Thymus (tissue), 11 donors: ENCODE measurements around the gene GID4. TPM values are rescaled to one million over a fixed set of nuclear protein-coding genes. Genes with fewer than 3 reads are reported as not detected.

Experiments
- DNase-seq, 9 donors: peaks; one replicate each; pipeline ENCODE4 v3.0.0-alpha.2; 2013; ENCODE audit warnings: low spot score in 9 of 9, low read depth in 6 of 9, missing footprints in 1 of 9
- H3K27ac ChIP-seq, 2 donors: one replicate each; pipeline ENCODE4 v1.5.1; 2013; ENCODE audit warnings: control low read depth in 1 of 2, low read depth in 1 of 2, low read length in 1 of 2, mild to moderate bottlenecking in 1 of 2, moderate library complexity in 1 of 2
- H3K27me3 ChIP-seq, 2 donors: one replicate each; pipeline ENCODE4 v1.5.1; 2013; ENCODE audit warnings: low read length in 1 of 2; ENCODE audit not compliant: control insufficient read depth in 2 of 2, insufficient read depth in 1 of 2
- H3K36me3 ChIP-seq, 2 donors: one replicate each; pipeline ENCODE4 v1.5.1; 2013; ENCODE audit warnings: low read length in 1 of 2, mild to moderate bottlenecking in 1 of 2, moderate library complexity in 1 of 2; ENCODE audit not compliant: control insufficient read depth in 2 of 2, insufficient read depth in 2 of 2
- H3K4me1 ChIP-seq, 2 donors: one replicate each; pipeline ENCODE4 v1.5.1; 2013; ENCODE audit warnings: low read length in 2 of 2; ENCODE audit not compliant: control insufficient read depth in 2 of 2, insufficient read depth in 2 of 2
- H3K4me3 ChIP-seq, 2 donors: one replicate each; pipeline ENCODE4 v1.5.1; 2013; ENCODE audit warnings: low read length in 2 of 2, control low read depth in 1 of 2, mild to moderate bottlenecking in 1 of 2
- H3K9me3 ChIP-seq, 2 donors: one replicate each; pipeline ENCODE4 v1.5.1; 2013; ENCODE audit warnings: low read length in 1 of 2, mild to moderate bottlenecking in 1 of 2; ENCODE audit not compliant: control insufficient read depth in 2 of 2, insufficient read depth in 1 of 2
- WGBS: extraction: QIAGEN DNeasy Blood & Tissue Kit; methylation state at CpG from one replicate; pipeline ENCODE4 v1.1.7; 2013; 5-methylcytosine and 5-hydroxymethylcytosine counted together
- polyA plus RNA-seq: library from polyadenylated mRNA; stranded (reverse); fragments of 200-250 nt; gene quantifications from one replicate; pipeline ENCODE4 v1.2.3, GENCODE V29; 2013
- total RNA-seq: library from RNA; stranded (reverse); fragments of 120-200 nt; gene quantifications from one replicate; pipeline ENCODE4 v1.2.4, GENCODE V29; 2013
- donor health status: healthy.

The GID4 gene
- total and polyA plus RNA-seq, 2 donors = 4.9 to 6.0 TPM

DNA sequence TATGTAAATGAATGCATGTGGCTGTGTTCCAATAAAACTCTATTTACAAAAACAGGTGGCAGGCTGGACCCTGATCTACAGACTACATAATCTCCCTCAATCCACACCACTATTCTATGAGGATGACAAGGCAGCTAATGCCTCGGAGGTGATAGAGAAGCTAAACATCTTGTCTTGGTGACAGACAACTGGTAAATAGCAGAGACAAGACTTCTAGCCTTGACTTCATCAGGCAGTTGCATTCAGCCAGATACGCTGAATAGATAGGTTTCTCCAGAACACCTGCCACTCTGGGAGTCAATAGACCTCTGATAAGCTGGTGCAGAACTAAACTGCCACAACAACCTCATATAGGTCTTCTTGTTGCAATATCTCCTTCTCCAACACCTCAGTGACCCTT, 3.5 kb upstream of the GID4 start:
- Histone ChIP-seq H3K4me1 (peaks cover 21 to 31% of the 10 kb centered on the region in 2 donors), H3K27ac (no peak overlapping the region), H3K36me3 (no peaks in the 10 kb centered on the region), H3K27me3 (no peaks in the 10 kb centered on the region), H3K4me3 (no peak overlapping the region), H3K9me3 (no peaks in the 10 kb centered on the region)
- WGBS = 98% methylated on average over 2 of the region's 2 CpGs
- DNase-seq = no peak

DNA sequence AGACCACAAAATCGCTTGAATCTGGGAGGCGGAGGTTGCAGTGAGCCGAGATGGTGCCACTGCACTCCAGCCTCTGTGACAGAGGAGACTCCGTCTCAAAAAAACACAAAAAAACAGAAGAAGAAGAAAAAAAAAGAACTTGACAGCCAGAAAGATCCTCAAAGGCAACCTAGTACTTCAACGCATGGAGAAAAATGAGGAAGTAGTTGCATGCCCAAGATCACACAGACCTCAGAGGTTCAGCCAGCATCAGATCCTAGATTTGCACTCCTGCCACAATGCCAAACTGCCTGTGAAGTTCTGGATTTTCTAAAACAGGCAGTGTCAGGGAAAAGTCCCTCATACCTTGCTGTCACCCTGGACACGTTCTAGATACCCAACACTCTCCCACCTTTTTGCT, 1.7 kb upstream of the GID4 start:
- no peaks in the 10 kb centered on the region for H3K9me3 ChIP-seq
- no peak overlapping the region for H3K4me3 ChIP-seq
- H3K36me3 ChIP-seq = no peaks in the 10 kb centered on the region
- H3K4me1 ChIP-seq = peaks cover 21 to 38% of the 10 kb centered on the region in 2 donors
- no peak for DNase-seq
- 15% methylated on average over 6 of the region's 6 CpGs for WGBS
- no peak overlapping the region for H3K27ac ChIP-seq
- no peaks in the 10 kb centered on the region for H3K27me3 ChIP-seq

DNA sequence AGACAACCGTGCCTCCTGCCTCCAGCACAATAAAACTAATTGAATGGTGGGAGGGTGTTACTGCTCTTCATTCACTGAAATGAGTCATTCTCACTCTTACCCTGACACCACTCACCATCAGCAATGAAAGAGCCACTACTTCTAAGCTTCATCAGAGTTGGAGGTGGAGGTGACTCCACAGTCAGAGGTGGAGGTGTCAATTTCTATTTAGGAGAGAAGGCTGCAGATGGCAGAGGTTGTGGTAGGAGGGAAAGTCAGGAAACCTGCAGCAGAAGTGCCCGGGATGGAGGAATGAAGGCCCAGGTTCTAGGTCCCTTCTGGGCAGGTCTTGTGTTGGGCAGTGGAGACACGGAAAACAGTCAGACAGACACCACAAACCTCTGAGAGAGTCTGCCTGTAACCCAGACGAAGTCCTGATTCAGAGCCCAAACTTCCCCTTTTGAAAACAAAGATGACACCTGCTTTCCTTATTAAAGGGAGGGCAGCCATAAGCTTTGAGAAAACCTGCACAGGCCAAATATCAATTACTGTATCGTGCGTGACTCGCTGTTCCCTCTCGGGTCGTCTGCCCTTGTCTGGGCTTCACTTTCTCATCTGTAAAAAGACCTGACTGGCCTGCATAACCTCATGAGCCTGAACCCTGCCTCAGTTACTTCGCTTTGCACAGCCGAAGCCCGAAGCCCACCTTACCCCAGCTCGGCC, 908 bp upstream of the GID4 start:
- H3K36me3 ChIP-seq = no peaks in the 10 kb centered on the region
- peak in 2 of 9 donors; percentile 21 to 41 for DNase-seq
- peak overlapping the region; percentile 79 to 89 for H3K4me3 ChIP-seq
- H3K27me3 ChIP-seq = no peaks in the 10 kb centered on the region
- H3K9me3 ChIP-seq = no peaks in the 10 kb centered on the region
- peaks cover 21 to 34% of the 10 kb centered on the region in 2 donors for H3K4me1 ChIP-seq
- 5% methylated on average over 13 of the region's 13 CpGs for WGBS
- peak overlapping the region; percentile 3 to 50 for H3K27ac ChIP-seq

DNA sequence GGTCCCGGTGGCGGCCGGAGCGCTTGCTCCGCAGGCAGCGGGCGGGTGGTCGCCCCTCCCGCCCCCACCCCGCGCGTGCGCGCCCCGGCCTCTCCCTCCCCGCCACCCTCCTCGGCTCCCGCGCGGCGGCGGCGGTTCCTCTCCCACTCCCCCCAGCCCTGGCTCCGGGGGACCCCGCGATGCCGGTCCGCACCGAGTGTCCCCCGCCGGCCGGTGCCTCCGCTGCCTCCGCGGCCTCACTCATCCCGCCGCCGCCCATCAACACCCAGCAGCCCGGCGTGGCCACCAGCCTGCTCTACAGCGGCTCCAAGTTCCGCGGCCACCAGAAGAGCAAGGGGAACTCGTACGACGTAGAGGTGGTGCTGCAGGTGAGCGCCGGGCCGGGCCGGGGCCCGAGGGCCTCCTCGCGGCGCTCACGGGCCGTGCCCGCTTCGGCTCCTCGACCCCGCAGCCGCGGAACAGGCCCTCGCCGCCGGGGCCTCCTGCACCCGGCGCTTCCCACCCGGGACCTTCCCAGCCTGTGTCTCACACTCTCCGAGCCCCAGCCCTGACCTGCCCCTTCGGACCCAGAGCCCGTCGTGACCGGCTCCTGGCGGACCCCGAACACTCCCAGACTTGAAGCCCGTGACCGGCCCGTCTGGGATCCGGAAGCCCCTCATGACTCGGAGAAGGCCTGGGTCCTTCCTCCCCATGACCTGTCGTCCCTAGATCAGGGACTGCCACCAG, 490 bp downstream of the GID4 start:
- Histone ChIP-seq H3K27ac (peak overlapping the region in 1 of 2 donors; percentile 74), H3K27me3 (no peaks in the 10 kb centered on the region), H3K36me3 (peaks cover 0 to under 1% of the 10 kb centered on the region in 2 donors), H3K4me3 (peak overlapping the region; percentile 79 to 89), H3K9me3 (no peaks in the 10 kb centered on the region), H3K4me1 (peaks cover 21 to 34% of the 10 kb centered on the region in 2 donors)
- DNase-seq = peak in 2 of 9 donors; percentile 15 to 27
- under 1% methylated on average over 80 of the region's 81 CpGs for WGBS

DNA sequence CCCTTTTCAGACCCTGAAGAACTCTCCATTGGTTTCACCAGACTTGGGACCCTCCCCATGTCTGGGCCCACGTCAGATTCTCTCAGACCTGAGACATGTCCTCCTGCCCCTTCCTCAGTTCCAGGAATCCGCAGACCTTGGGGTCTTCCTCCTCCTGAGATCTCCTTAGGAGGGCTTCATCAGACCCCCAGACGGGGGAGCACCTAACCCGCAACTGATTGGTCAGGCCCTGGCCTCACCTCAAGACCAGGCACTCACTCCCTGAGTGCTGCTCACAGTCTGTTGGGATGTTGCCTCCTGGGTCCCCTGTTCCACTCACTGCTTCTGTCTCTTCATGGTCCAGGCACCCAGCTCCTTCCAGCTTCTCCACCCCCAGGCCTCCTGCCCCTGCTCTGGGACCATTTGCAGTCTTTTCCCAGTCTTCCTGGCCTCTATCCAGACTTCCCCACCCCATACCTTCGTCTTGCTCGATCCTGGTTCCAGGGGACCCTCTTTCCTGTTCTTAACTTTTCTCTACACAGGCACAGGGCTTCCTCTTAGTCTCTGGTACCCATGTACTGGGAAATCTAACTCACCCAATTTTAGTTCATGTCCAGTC, 1.2 kb downstream of the GID4 start:
- H3K9me3 ChIP-seq = no peaks in the 10 kb centered on the region
- DNase-seq = peak in 1 of 9 donors; percentile 21
- peaks cover 21 to 34% of the 10 kb centered on the region in 2 donors for H3K4me1 ChIP-seq
- 49% methylated on average over 6 of the region's 6 CpGs for WGBS
- H3K4me3 ChIP-seq = peak overlapping the region; percentile 79 to 89
- H3K27me3 ChIP-seq = no peaks in the 10 kb centered on the region
- H3K36me3 ChIP-seq = peaks cover 5% of the 10 kb centered on the region in 2 donors
- no peak overlapping the region for H3K27ac ChIP-seq

DNA sequence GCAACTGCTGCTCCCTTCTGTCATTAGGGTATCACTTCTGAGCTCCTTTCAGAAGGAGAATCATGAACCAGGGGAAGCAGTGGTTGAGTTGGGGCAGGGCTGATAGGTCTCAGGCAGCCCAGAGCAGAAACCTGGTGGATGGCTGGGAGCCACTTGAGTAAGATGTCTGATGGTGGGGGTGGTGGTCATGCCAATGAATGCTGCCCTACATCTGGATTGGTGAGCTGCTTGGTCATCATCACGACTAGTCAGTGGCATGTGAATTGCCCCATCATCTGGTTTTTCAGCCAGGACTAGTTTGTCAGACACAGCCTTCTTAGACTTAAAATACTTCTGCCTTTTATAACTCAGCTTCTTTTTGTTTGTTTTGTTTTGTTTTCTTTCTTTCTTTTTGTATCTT, 2.6 kb downstream of the GID4 start:
- Histone ChIP-seq H3K27ac (no peak overlapping the region), H3K4me1 (peaks cover 21 to 34% of the 10 kb centered on the region in 2 donors), H3K36me3 (peaks cover 14 to 15% of the 10 kb centered on the region in 2 donors), H3K27me3 (no peaks in the 10 kb centered on the region), H3K4me3 (no peak overlapping the region), H3K9me3 (no peaks in the 10 kb centered on the region)
- WGBS = 87% methylated on average over 1 of the region's 1 CpG
- DNase-seq = no peak

DNA sequence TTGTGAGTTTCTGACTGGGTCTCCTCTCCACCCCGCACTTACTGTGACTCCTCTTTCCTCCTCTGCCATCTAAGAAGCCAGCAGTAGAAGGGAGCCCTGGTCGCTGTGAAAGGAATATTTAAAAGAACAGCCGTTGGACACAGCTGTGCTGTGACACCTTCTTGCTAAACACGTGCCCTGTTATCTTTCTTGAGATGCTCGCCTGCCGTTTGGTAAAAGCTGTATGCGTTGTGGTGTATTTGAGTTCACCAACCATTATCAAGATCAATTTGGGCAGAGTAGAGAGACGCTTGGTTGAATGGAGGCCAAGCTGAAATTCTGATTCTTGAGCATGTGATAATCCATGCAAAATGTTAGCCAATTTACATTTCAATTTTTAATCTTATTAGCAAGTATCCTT, 3.8 kb downstream of the GID4 start:
- no peaks in the 10 kb centered on the region for H3K9me3 ChIP-seq
- H3K4me1 ChIP-seq = peaks cover 16 to 23% of the 10 kb centered on the region in 2 donors
- H3K27ac ChIP-seq = no peak overlapping the region
- 96% methylated on average over 8 of the region's 8 CpGs for WGBS
- DNase-seq = no peak
- H3K36me3 ChIP-seq = peaks cover 18 to 24% of the 10 kb centered on the region in 2 donors
- H3K4me3 ChIP-seq = no peak overlapping the region
- no peaks in the 10 kb centered on the region for H3K27me3 ChIP-seq

DNA sequence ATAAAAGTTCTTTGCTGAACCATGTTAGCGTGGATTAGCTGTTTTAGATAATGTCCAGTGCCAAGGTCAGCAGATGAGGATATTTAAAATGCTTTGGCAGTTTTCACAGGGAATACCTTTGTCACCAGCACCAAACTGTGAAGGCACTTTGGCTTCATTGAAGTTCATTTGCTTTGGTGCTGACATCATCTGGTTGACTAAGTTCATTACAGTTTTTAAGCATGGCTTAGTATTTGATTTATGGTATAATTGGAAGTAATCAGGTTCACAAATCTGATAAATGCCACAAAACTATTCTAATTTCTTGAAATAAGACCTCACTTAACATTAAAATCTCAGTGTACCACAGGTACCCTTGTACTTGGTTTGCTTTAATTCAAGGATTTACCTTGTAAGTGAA, 4.3 kb downstream of the GID4 start:
- Histone ChIP-seq H3K9me3 (no peaks in the 10 kb centered on the region), H3K27ac (no peak overlapping the region), H3K27me3 (no peaks in the 10 kb centered on the region), H3K4me1 (peaks cover 12 to 18% of the 10 kb centered on the region in 2 donors), H3K4me3 (no peak overlapping the region), H3K36me3 (peaks cover 18 to 27% of the 10 kb centered on the region in 2 donors)
- peak in 1 of 9 donors; percentile 29 for DNase-seq
- 97% methylated on average over 1 of the region's 1 CpG for WGBS

DNA sequence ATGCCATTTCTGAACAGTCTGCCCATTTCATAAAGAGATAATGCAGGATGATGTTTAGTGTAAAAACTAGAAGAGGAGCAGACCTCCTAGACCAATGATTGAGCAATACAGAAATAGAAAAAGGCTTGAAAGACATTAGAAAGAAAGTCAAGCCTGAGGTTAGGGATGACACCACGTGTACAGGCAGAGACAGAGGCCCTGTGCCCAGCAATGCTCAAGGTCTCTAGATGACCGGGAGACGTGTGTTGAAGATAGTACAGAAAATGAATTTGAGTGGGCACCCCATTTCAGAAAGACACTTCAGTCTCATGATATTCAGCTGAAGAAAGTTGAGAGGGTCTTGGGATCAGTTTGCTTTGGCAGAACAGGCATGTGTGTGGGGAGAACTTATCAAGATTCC, 5.4 kb downstream of the GID4 start:
- DNase-seq = no peak
- Histone ChIP-seq H3K27ac (no peak overlapping the region), H3K4me1 (peaks cover 9 to 16% of the 10 kb centered on the region in 2 donors), H3K4me3 (no peak overlapping the region), H3K9me3 (no peaks in the 10 kb centered on the region), H3K36me3 (peaks cover 18 to 27% of the 10 kb centered on the region in 2 donors), H3K27me3 (no peaks in the 10 kb centered on the region)
- 98% methylated on average over 3 of the region's 3 CpGs for WGBS
